MCF 10A (cell line): ENCODE results near the gene BPIFB6. TPM values are rescaled to one million over a fixed set of nuclear protein-coding genes. Genes with fewer than 3 reads are reported as not detected.

Experiments used
- BruUV-seq: library from RNA; stranded (reverse); fragments of 400-500 nt; replicated peaks from 2 replicates; lab custom pipeline; 2021; lab: Mats Ljungman, UMichigan
- CTCF ChIA-PET: fragments of 300-600 bp; sonication (Branson Sonifier 250); formaldehyde crosslinking; extraction: SDS; loops from one replicate; lab custom pipeline; 2021; ENCODE audit warnings: antibody characterized with exemption, inconsistent platforms; lab: Yijun Ruan, JAX
- POLR2A ChIA-PET: fragments of 300-600, 350-650 bp; sonication (Branson Sonifier 250); formaldehyde crosslinking; extraction: SDS; loops from one replicate; lab custom pipeline; 2020; ENCODE audit warnings: antibody characterized with exemption, inconsistent platforms; lab: Yijun Ruan, JAX
- DNase-seq: peaks from one replicate; pipeline ENCODE4 v3.0.0-alpha.2; 2018; ENCODE audit not compliant: unreplicated experiment
- H3K27ac Mint-ChIP-seq: one replicate; pipeline ENCODE4 v1.8.0; 2022; ENCODE audit warnings: mild to moderate bottlenecking, low read depth, mixed read lengths; ENCODE audit not compliant: unreplicated experiment
- H3K27me3 Mint-ChIP-seq: one replicate; pipeline ENCODE4 v1.8.0; 2022; ENCODE audit warnings: mixed read lengths; ENCODE audit not compliant: insufficient read depth, unreplicated experiment
- H3K36me3 Mint-ChIP-seq: one replicate; pipeline ENCODE4 v1.8.0; 2022; ENCODE audit warnings: mild to moderate bottlenecking, moderate library complexity, mixed read lengths; ENCODE audit not compliant: insufficient read depth, unreplicated experiment
- H3K4me1 Mint-ChIP-seq: one replicate; pipeline ENCODE4 v1.8.0; 2022; ENCODE audit warnings: mixed read lengths; ENCODE audit not compliant: insufficient read depth, unreplicated experiment
- H3K4me3 Mint-ChIP-seq: one replicate; pipeline ENCODE4 v1.8.0; 2022; ENCODE audit warnings: mild to moderate bottlenecking, moderate library complexity, mixed read lengths; ENCODE audit not compliant: unreplicated experiment
- H3K9me3 Mint-ChIP-seq: one replicate; pipeline ENCODE4 v1.8.0; 2022; ENCODE audit warnings: mixed read lengths; ENCODE audit not compliant: unreplicated experiment
- CTCF ChIP-seq: fragments of 200-600 bp; IDR thresholded peaks from one replicate; pipeline ENCODE4 v1.8.0; 2022; ENCODE audit warnings: antibody characterized with exemption, mild to moderate bottlenecking; ENCODE audit not compliant: unreplicated experiment
- intact Hi-C: fragments of 100-400 bp; cut with micrococcal nuclease; formaldehyde crosslinking; loops from 2 replicates; pipeline ENCODE4 v1.14.1; 2022
- total RNA-seq: library from RNA; stranded (reverse); gene quantifications from 2 replicates; pipeline ENCODE4 v1.2.3, GENCODE V29; 2022

Gene BPIFB6
- total RNA-seq, 1 experiment from 2014 or later, result not detected

- no peak for TF ChIP-seq CTCF
- Mint-ChIP-seq H3K4me1 (no peaks in the 10 kb centered on the region), H3K27me3 (peaks cover 89% of the 10 kb centered on the region), H3K9me3 (no peaks in the 10 kb centered on the region), H3K4me3 (no peak overlapping the region), H3K27ac (no peak overlapping the region), H3K36me3 (no peaks in the 10 kb centered on the region)
- BruUV-seq, result no TSS peak
- ChIA-PET CTCF (interaction anchor here (0.6 to 1.0 kb wide), 2 partner anchors 9 to 985 kb away, joined by 3 to 4 read pairs; no protein-coding TSS in a partner anchor), POLR2A (no interaction called here)
- intact Hi-C loops, result no loop called here
- DNase-seq, result no peak
Measured at GRCh38 chr20:33015114-33015484, 16.3 kb upstream of the BPIFB6 start.

- Mint-ChIP-seq H3K36me3 (no peaks in the 10 kb centered on the region), H3K27me3 (peaks cover 81% of the 10 kb centered on the region), H3K9me3 (no peaks in the 10 kb centered on the region), H3K4me1 (no peaks in the 10 kb centered on the region), H3K27ac (no peak overlapping the region), H3K4me3 (no peak overlapping the region)
- BruUV-seq, result no TSS peak
- ChIA-PET POLR2A (no interaction called here), CTCF (interaction anchor here (0.5 kb wide), 1 partner anchor 256 kb away, joined by 3 read pairs; no protein-coding TSS in a partner anchor)
- no peak for TF ChIP-seq CTCF
- intact Hi-C loops, result no loop called here
- no peak for DNase-seq
Measured at GRCh38 chr20:33015700-33016580, 15.5 kb upstream of the BPIFB6 start.

GRCh38 chr20:33016581-33017109 is 14.8 kb upstream of the BPIFB6 start:
- no peak for DNase-seq
- Mint-ChIP-seq H3K4me3 (no peak overlapping the region), H3K4me1 (no peaks in the 10 kb centered on the region), H3K36me3 (no peaks in the 10 kb centered on the region), H3K9me3 (no peaks in the 10 kb centered on the region), H3K27me3 (peaks cover 74% of the 10 kb centered on the region), H3K27ac (no peak overlapping the region)
- intact Hi-C loops, result no loop called here
- TF ChIP-seq CTCF, result no peak
- no TSS peak for BruUV-seq
- POLR2A ChIA-PET, result no interaction called here
- CTCF ChIA-PET, result interaction anchor here (0.5 kb wide), 1 partner anchor 255 kb away, joined by 3 read pairs; no protein-coding TSS in a partner anchor

- no peaks in the 10 kb centered on the region for H3K4me1 Mint-ChIP-seq
- intact Hi-C loops, result no loop called here
Measured at GRCh38 chr20:33017542-33017941, 13.9 kb upstream of the BPIFB6 start.

More at GRCh38 chr20:33017542-33017941, 13.9 kb upstream of the BPIFB6 start:
- Mint-ChIP-seq H3K36me3 (no peaks in the 10 kb centered on the region), H3K4me3 (no peak overlapping the region), H3K9me3 (no peaks in the 10 kb centered on the region), H3K27me3 (peaks cover 65% of the 10 kb centered on the region), H3K27ac (no peak overlapping the region)
- TF ChIP-seq CTCF, result no peak
- BruUV-seq, result no TSS peak
- ChIA-PET CTCF (no interaction called here), POLR2A (no interaction called here)
- no peak for DNase-seq
